NCI-H1436 treated with DMSO at 0.1 percent for 48 hours (cell line): Measurements from ENCODE around the gene FREM1.

Source experiments
- DNase-seq: peaks from one replicate; lab custom pipeline; 2025; lab: John Stamatoyannopoulos, UW

FREM1 gene

DNA sequence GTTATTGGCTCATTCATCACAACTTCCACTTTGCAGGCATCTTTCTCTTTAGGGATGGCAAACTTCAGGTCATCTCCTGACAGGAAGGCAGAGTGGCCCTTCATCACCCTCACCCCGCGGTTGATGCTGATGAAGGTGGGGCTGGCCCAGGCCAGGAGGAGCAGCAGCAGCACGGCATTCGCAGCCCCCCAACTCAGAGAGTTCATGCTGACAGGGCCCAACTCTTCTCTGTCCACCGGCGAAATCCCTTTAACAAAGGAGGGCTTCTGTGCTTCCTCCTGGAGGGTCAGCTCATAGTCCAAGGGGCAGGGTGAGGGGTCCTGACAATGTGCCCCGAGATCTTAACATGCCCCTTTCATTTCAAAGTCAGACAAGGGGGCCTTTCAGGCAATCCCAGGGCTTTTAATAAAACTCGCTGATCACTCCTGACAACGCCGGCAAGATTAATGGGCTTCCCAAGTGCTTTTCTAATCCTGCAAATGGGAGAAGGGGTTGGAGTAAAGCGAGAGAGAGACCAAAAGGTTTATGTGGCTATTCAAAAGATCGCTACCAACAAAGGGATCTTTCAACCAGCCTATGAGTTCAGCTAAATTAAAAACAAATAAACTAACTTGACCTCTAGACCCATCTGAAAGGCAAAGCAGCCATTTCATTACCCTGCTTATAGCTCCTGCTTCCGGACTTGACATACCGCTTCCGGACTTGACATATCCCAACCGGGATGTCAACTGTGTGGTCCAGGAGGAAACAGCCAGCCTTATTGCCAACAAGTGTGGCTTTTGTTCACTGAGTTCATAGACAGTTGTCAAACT is 41.2 kb downstream of the FREM1 start:
- no peak for DNase-seq

DNA sequence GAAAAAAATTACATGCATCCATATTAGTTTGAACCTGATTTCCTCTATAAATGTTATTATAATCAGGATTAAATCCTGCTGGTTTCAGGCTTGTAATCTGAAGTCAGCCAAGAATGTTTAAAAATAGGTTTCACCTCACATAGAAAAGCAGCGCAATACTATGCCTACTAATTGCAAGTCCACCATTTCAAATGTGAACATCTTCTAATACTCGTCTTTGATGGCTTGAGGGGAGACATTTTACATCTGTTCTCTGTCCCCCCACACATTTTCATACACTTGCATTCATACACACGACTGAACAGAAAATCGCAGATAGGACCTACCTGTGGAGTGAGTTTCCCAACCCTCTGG is 41.8 kb downstream of the FREM1 start:
- DNase-seq: no peak

DNA sequence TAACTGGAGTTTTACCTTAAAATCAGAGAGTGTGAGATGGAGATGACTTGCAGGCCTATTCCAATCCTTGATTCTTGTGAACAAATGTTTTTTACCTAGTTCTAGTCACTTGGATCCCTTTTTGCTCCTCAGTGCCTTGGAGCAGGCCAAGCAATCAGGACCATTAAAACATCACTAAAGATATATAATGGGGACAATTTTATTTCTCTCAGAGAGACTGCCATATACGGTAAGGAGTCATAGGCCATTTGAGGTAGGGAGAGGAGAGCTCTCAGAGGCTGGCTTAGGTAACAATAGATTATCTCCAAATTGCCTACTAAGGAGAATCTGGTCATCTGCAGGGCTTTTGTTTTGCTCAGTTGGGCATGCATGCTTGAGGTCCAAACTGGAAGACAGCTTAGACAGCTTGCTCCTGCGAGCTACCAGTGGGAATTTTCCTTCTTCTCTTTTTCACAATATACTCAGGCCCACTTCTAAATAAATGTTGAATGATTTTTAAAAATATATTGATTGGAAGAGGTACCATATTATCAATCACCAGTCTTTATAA is 44.0 kb downstream of the FREM1 start:
- no peak for DNase-seq

DNA sequence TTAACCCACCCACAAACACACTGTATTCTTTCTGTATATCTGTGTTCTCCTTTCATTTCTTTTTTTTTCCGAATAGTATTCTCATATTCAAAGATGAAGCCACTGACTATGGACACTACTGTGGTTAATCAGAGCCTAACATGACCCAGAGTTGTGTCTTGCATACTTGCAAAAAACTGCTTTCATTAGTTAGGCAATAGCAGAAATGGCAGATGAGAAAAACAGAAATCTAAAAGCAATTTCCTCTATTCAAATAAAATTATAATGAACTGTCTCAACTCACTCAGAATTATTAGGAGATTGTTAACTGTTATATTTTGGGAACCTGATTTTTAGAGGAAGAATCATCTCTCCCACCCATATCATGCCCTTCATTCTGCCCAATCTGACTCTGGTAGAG is 45.9 kb downstream of the FREM1 start:
- no peak for DNase-seq

DNA sequence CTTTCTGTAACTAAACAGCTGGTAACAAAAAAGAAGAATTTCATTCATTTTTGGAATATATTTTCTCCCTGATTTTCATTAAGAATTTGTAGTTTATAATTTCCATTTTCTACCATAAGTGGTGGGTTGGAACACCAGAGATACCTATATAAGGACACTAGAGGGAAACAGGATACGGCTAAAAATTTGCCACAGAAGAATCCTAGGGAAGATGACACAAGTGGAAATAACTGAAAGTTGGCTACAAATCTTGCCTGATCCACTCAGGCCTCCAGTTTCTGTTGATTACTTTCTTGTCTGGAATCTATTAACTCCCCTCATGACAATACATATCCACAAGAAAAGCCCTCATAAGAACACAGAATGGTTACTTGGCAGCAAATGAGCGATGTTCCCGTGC is 46.8 kb downstream of the FREM1 start:
- no peak for DNase-seq

DNA sequence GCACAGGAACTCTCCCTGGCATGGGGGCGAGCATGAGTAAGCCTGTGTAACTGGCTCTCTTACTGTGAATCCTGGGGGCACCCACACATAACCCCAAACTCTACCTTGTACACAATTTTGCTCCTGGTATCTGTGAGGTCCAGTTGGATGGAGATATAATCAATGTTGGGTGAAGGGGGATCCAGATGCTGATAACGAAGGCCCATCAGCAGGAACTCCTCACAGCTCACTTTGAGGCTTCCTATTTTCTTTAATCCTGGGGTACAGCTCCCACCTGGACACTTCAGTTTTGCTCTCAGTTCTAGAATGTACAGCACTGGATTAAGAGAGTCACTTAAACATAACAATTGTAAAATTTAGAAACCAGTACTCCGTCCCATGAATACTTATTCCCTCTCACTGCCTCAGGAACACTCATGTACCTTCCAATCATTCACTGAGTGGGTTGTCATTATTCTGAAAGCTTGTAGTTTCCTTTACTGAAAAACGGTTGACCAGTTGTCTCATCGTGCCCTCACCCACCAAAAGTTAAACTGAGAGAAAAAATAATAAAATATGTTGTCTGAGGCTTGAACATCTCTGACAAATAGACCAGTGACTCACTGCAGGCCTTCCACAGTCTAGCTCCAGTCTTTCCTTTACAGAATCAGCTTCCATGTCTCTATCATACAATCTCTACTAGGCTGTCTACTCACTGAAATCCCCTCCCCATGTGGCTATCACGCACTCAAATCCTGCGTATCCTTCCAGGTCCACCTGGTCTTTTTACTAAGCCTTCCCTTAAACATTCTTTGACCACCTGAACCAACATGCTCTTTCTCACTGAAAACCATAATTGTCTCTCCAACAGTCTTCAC is 52.6 kb downstream of the FREM1 start:
- no peak for DNase-seq

DNA sequence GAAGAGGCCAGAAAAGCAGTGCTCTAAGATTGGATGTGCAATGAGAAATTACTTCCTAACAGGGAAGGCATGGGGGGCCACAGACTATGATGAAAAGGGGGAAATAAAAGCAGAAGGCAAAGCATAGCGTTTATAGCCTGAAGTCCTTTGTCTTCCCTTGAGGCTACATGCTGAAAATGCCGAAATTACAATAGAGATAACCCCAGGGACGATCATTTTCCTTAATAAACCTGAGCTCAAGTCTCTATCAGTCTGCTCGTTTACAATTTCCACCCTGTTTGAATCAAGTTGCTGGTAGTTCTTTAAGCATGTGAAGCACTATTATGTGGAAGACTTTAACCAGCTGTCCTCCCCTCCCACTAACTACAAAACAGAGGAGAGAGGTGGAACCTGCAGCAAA is 60.4 kb downstream of the FREM1 start:
- no peak for DNase-seq

DNA sequence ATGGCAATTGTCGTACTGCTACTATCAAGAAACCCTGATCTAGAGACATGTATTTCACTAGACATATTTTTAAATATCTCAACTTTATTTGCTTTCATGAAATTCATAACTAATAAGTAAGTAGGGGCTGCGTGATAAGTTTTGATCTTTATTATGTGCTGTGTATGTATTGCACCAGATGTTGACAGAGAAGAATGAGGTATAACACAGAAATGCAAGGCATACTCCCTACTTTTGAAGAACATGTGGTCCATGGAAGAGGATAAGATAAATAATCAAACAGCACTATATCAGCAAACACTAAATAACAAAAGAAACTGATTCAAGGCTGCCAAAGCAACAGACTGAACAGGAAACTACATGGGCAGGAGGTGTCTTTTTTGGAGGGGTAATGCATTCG is 60.9 kb downstream of the FREM1 start:
- DNase-seq: no peak

DNA sequence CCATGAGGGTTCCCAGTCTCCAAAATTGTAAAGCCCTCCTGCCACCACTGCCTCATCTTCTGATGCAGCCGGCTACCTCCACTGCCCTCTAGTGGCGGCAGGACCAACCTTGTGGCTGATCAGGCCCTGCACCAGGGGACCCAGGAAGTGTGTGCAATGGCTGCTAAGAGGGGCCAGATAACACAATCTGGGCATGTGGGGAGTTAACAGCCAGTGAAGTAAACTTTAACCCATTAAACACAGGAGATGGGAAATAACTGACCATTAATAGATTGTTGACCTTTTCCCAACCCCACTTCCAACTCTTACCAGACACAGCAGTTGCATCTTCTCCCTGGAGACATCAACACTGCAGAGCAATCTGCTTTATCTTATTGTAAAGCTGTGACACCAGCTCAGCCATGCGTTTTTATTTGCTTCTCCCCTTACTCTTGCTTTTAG is 63.3 kb downstream of the FREM1 start:
- peak; percentile 2 for DNase-seq

DNA sequence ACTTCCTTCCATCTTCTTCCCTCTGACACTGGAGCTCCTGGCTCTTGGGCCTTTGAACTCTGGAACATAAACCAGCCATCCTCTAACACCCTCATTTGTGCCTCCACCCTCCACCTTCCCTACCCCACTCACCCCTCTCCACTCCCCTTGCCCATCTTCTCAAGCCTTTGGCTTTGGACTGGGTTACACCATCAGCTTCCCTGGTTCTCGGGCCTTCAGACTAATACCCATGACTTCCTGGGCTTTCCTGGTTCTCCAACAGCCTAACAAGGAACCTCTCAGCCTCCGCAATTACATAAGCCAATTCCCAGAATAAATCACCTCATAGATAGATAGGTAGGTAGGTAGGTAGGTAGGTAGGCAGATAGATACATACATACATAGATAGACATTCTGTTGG is 67.1 kb downstream of the FREM1 start:
- DNase-seq: no peak

DNA sequence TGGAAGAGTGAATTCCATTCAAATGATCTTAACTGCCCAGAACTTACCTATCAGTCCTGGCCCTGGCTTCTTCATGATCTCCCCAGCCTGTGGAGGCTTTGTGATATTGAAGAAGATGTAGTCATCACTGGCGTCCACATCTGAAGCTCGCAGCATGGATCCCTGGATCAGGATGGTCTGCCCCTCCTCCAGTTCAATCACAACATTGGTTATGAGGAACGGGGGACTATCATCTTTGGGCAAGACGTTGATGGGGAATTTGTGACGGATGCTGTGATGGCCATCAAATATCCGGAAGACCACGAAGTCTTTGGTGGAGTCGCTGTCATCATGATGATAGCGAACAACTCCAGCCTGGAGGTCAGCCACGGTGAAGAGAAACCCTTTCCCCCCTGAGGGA is 68.0 kb downstream of the FREM1 start:
- DNase-seq: no peak

DNA sequence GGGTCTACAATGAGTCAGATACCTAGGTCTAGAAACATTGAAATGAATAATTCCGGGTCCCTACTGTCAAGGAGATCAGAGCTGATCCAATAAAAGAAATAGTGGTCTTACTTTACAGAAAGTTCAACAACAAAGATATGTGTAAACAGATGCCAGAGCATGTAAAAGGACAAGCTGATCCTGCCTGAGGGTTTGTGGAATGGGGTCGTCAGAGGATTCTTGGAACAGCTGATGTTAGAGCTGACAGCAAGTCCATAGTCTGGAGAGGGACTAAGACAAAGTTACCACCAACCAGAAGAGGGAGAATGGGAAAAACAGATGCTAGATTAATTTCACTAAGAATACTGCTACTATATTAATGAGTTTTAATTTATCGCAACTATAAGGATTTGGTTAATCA is 71.5 kb downstream of the FREM1 start:
- DNase-seq: no peak

DNA sequence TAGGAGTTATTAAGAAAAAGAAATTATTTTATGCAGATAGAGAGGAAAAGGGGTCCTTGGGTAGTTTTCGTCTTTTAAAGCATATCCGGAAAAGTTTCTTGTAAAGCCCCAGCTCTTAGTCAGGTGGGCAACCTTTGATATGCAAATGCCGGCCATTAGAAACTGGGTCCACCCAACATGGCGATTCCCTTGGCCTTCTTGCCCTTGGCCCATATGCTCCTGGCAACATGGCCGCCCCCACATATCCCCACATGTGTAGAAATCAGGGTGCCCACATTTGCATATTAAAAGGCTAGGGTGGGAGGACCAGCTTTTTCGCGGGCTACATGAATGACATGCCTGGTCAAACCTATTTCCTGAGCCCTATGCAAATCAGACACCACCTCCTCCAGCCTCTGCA is 73.3 kb downstream of the FREM1 start:
- no peak for DNase-seq

DNA sequence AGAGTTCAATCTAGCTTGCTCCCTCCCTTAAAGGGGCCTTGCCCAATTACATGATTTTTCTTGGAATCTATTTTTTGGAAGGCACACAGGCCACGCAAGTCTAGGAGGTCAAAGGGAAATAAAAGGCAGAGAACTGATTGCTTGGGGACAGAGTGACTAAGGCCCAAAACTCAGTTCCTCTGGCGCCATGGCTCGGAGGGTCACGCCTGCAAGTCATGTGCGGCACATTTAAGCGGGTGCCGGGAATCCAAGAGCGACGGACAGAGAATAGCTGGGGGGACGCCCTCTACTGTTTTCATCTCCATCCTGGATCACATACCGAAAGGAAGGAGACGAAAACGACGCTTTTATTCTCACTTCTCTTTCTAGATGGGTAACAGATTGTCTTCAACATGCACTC is 78.6 kb downstream of the FREM1 start:
- DNase-seq: no peak

DNA sequence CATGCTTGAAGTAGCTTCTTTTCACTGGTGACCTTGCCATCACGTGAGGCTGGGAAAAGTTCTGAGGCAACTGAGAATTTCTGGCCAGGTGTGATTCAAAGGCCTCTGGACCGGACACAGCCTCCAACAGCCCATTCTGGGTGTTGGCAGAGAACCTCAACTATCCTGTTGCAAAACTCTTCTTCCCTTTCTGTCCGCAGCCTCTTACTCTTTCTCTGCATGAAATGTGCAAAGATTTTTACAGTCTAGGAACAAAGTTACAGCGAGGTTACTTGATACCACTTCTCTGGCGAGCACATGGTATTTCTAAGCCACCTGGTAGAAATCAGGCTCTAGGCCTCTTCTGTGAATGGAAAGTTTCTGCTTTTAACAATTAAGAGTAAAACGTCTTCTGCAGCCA is 79.2 kb downstream of the FREM1 start:
- DNase-seq: no peak

DNA sequence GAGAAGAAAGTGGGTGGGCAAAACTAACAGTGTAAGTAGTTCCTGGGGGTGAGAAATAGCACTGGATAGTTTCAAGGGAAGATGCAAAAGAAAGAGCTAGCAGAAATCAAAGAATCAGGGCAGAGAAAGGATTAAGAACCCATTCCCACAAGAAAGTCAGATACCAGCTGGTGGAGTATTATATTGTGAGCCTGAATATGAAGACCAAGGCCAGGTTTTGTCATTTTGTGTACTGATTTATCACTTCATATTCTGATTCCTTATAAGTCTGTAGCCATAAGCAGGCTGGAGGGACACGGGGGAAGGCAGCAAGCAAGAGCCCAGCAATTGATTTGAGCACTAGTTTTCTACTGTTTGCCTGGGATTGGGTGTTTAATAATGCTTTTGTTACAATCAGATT is 80.2 kb downstream of the FREM1 start:
- DNase-seq: no peak

DNA sequence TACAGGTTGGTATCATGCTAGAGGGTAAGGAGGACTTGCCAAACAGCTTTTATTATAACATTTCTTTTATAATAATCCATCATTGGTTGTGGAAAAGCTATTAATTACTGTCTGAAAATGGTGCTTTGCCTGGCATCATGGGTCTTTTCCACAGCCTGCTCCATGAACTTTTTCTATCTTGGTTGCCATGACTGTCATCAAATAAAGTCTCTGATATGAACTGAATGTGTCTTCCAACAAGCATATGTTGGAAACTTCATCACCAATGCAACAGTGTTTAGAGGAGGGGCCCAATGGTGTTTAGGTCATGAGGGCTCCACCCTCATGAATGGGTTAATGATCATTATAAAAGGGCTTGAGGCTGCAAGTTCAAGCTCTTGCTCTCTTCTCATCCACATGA is 81.0 kb downstream of the FREM1 start:
- no peak for DNase-seq

DNA sequence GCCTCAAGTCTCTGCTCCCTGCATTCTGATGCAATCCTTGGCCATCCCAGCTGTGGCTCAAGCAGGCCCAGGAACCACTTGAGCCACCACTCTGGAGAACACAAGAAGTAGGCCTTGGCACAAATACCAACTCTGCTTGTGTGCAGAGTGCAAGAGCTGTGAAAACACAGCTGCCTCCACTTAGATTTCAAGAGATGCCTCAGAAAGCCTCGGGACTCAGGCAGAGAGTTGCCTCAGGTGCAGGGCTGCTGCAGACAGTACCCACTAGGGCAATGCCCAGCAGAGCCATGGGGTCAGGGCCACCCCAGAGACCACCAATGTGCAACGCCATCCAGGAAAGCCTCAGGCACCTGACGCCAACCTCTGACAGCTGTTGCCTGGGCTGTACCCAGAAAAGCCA is 82.4 kb downstream of the FREM1 start:
- no peak for DNase-seq

DNA sequence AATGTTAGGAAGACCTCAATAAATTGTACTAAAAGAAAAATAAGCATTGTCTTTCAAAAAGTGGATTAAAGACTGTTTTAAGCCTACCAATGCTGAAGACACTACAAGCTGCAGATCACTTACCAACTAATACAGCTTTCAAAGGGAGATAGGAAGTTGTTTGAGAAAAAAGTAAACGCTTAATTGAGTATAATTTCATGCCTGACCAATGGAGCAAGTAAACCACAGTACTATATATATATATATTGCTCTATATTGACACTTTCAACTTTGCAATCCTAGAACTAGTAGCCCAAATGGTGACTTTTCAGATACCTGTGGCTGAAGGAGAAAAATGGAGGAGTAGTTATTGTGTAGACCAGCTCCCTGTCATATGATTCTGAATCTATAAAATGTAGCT is 85.7 kb downstream of the FREM1 start:
- DNase-seq: no peak

DNA sequence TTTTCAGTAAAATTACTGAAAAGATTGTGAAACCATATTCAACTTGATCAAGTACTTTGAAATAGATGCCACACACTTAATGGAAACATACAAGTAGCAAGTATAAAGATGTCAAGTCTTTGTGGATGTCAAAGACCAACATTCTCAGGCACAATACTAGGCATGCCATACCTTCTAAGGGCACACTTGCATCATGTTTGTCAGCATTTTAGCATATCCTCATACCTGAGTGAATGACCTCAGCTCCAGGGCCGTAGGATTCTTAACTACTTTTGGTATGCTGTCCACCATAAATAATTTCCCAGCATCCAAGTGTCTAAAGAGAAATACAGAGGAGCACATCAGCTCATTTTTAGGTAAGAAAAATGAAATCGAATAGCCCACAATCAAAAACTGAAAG is 86.4 kb downstream of the FREM1 start:
- DNase-seq: no peak

DNA sequence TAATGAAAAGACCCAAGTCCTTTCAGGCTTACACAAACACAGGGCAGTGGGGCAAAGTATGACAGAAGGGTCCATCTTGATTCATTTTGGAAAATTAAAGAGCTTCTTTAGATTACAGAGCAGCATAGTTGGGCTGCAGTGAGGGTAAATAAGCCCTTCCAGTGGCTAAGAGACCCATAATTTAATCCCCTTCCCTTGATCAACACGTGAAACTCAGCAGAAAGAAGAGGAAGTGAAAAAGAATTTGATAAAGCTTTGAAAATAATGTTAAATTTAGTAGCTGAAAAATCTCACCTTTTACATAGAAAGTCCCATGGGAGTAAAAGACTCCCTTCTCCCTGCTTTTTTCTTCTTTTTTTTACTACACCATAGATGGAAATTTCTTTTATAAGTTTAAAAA is 87.6 kb downstream of the FREM1 start:
- no peak for DNase-seq

DNA sequence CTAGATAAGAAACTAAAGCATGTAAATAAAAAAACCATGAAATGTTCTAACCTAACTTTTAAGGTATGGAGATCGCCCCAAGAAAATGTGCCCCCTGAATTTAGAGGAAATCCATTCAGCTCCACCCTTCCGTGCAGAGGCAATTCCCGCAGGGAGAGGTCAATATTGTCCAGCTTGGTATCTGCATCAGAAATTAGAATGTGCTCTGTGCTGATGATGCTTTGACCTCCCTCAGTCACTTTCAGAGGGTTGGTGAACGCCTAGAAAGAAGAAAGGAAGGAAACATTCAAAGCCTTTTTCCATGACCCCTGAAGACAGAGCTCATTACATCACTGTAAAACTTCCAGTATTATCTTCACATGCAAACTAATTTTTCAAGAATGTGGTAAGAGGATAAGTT is 91.0 kb downstream of the FREM1 start:
- no peak for DNase-seq

DNA sequence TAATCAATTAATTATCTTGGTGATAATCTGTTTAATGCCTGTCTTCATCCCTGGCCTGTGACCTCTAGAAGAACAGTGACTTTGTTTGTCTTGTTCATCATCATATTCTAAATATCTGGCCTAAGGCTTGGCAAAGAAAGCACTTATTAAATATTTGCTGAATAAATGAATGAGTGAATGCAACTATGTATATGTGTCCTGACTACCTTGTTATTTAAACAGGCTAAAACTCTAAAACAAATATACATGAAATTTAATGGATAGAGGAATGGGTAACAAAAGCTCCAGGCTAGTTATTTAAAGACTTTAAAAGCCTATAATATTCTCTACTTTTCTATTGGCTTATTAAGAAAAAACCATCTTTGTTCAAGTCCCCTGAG is 96.0 kb downstream of the FREM1 start:
- DNase-seq: no peak
